ENCODE data around the gene RELB.

The RELB gene

DNA sequence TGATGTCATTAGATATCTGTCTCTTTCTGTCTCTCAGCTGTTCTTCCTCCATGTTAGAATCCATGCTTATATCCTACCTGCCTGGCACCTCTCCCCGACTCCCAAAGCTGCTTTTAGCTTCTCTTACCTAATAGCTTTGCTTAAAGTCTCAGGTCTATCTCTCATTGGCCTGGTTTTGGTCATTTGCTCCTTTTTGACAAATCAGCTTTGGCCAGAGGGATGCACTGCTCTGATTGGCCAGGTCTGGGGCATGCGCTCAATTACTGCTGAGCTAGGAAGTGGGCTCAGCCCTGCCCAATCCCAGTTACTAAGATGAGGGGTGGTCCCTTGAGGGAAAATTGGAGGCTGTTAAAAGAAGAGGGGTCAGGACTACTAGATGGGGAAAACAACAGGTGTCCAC is 26.1 kb downstream of the RELB start:
- TF ChIP-seq, protein P1, sequence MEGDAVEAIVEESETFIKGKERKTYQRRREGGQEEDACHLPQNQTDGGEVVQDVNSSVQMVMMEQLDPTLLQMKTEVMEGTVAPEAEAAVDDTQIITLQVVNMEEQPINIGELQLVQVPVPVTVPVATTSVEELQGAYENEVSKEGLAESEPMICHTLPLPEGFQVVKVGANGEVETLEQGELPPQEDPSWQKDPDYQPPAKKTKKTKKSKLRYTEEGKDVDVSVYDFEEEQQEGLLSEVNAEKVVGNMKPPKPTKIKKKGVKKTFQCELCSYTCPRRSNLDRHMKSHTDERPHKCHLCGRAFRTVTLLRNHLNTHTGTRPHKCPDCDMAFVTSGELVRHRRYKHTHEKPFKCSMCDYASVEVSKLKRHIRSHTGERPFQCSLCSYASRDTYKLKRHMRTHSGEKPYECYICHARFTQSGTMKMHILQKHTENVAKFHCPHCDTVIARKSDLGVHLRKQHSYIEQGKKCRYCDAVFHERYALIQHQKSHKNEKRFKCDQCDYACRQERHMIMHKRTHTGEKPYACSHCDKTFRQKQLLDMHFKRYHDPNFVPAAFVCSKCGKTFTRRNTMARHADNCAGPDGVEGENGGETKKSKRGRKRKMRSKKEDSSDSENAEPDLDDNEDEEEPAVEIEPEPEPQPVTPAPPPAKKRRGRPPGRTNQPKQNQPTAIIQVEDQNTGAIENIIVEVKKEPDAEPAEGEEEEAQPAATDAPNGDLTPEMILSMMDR (IDR thresholded peaks at IDR 0.05; ENCODE audit: extremely low read depth, missing control alignments): no peak
- DNase-seq (ENCODE audit: low spot score): no peak

DNA sequence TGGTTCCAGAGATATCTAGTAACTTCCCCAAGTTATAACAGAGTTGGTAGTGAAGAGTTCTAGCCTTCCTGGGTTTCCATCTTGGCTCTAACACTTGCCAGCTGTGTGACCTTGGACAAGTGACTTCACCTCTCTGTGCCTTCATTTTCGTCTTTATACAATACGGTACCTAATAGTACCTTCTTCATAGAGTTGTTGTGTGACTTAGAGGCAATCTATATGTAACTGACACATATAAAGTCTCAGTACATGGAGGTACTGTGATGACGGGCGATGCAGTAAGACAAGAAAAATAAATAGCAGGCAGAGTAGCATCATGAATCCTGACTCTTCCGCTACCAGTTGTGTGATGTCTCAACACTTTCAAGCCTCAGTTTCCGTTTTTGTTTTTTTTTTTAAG is 29.6 kb downstream of the RELB start:
- TF ChIP-seq, protein P1 (IDR thresholded peaks at IDR 0.05; ENCODE audit: extremely low read depth, missing control alignments): no peak
- DNase-seq (ENCODE audit: low spot score): no peak

DNA sequence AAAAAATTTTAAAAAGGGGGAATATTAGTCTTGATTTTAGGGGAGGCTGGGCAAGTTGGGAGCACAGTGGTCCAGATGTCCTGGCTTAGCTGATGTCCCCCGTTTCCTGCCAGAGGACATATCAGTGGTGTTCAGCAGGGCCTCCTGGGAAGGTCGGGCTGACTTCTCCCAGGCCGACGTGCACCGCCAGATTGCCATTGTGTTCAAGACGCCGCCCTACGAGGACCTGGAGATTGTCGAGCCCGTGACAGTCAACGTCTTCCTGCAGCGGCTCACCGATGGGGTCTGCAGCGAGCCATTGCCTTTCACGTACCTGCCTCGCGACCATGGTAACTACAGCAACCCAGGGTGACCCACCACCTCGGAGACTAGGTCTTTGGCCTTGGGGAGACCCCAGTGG is 31.2 kb downstream of the RELB start:
- TF ChIP-seq, protein P1 (IDR thresholded peaks at IDR 0.05; ENCODE audit: extremely low read depth, missing control alignments): no peak
- DNase-seq (ENCODE audit: low spot score): no peak

DNA sequence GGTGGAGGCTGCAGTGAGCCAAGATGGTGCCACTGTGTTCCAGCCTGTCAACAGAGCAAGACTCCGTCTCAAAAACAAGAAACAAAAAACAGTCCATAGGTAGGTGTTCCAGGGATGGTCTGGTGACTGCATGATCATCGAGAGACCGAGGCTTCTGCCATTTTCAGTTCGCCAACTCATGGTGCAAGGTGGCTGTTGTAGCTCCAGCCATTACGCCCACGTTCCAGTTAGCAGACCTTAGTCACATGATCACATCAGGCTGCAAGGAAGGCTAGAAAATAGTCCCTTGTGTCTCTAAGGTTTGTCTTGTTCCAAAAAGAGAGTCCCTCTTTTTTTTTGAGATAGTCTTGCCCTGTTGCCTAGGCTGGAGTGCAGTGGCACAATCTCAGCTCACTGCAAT is 34.5 kb downstream of the RELB start:
- TF ChIP-seq, protein P1 (IDR thresholded peaks at IDR 0.05; ENCODE audit: extremely low read depth, missing control alignments): no peak
- DNase-seq (ENCODE audit: low spot score): no peak

DNA sequence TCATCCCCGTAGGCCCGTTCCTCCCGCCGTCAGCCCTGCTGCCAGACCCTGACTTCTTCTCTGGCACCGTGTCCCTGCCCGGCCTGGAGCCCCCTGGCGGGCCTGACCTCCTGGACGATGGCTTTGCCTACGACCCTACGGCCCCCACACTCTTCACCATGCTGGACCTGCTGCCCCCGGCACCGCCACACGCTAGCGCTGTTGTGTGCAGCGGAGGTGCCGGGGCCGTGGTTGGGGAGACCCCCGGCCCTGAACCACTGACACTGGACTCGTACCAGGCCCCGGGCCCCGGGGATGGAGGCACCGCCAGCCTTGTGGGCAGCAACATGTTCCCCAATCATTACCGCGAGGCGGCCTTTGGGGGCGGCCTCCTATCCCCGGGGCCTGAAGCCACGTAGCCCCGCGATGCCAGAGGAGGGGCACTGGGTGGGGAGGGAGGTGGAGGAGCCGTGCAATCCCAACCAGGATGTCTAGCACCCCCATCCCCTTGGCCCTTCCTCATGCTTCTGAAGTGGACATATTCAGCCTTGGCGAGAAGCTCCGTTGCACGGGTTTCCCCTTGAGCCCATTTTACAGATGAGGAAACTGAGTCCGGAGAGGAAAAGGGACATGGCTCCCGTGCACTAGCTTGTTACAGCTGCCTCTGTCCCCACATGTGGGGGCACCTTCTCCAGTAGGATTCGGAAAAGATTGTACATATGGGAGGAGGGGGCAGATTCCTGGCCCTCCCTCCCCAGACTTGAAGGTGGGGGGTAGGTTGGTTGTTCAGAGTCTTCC is 36.3 kb downstream of the RELB start:
- TF ChIP-seq, protein P1 (IDR thresholded peaks at IDR 0.05; ENCODE audit: extremely low read depth, missing control alignments): no peak
- DNase-seq (ENCODE audit: low spot score): no peak

DNA sequence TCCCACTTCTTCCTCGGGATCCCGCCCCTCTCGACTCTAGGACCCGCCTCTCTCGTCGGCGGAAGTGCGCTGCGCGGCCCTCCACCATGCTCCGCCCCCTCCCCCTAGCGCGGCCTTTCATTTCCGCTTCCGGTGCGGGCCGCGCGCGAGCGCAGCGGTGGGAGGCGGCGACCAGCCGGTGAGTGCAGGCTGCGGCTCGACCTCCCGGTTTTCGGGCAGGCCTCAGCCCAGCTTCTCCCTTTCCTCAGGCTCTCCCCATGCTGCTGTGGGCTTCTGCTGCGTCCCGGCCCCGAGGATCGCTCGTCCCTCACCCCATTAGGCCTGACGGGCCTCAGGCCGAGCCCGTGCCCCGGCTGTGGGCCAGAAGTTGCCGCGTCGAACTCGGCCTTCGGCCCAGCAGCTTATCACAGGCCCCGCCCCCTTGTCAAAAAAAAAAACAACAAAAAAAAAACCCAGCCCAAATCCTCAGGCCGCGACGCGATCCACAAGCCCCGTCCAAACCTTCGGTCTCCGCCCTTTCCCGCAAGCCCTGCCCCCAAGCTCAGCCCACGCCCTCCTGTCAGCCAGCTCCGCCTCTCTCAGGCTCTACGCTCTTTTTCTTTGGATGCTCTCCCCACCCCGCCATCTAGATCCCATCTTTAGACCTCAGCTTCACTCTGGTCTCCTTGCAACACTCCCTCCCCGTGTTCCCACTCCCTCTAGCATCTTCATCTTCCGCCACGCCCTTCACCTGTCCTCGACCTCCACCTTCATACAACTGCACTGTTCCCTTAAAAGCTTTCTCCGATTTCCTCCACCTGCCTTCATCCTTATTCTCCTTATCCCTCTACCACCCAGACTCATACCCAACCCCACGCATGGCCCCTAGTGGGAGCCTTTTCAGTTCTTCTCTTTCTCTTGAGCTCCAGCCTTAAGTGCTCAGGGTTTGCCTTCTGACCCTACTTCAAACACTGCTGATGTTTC is 37.9 kb downstream of the RELB start, which contains the start of gene CLASRP:
Gene CLASRP (plus strand): TSS at position 115 of the 963 bp plus-strand sequence. CDS start 1,168 bp downstream, outside the sequence.
- peak; percentile 92 for DNase-seq (ENCODE audit: low spot score)
- TF ChIP-seq, protein P1 (IDR thresholded peaks at IDR 0.05; ENCODE audit: extremely low read depth, missing control alignments): no peak
